ENCODE data around the gene ST7. TPM values are rescaled to one million over a fixed set of nuclear protein-coding genes. Genes with fewer than 3 reads are reported as not detected.
"Not testable (repeated sequence)": the region's sequence is repeated elsewhere in the genome, so short reads cannot be mapped to it uniquely, and the experiment has no call there.

ST7 gene
- total RNA-seq, 1 donor from 2014 or later: 19.7 TPM

GRCh38 chr7:117220836-117221235 is 267.5 kb downstream of the ST7 start:
- DNase-seq (ENCODE audit: low spot score): no peak

GRCh38 chr7:117225536-117225935 is 272.2 kb downstream of the ST7 start:
- DNase-seq (ENCODE audit: low spot score): no peak

- DNase-seq (ENCODE audit: low spot score): peak; percentile 35
Observed at GRCh38 chr7:117227091-117227490, 273.8 kb downstream of the ST7 start.

GRCh38 chr7:117229350-117229749 is 276.0 kb downstream of the ST7 start:
- DNase-seq (ENCODE audit: low spot score): peak; percentile 14

- DNase-seq (ENCODE audit: low spot score): peak; percentile 20
Observed at GRCh38 chr7:117230276-117231046, 277.2 kb downstream of the ST7 start.

GRCh38 chr7:117231047-117231359 is 277.7 kb downstream of the ST7 start:
- no peak for DNase-seq (ENCODE audit: low spot score)

GRCh38 chr7:117237646-117238045 is 284.3 kb downstream of the ST7 start:
- no peak for DNase-seq (ENCODE audit: low spot score)

- DNase-seq (ENCODE audit: low spot score): no peak
Observed at GRCh38 chr7:117238472-117238871, 285.2 kb downstream of the ST7 start.

- no peak for DNase-seq (ENCODE audit: low spot score)
Observed at GRCh38 chr7:117238937-117239336, 285.6 kb downstream of the ST7 start.

GRCh38 chr7:117241088-117241487 is 287.8 kb downstream of the ST7 start:
- no peak for DNase-seq (ENCODE audit: low spot score)

- DNase-seq (ENCODE audit: low spot score): no peak
Observed at GRCh38 chr7:117243390-117243789, 290.1 kb downstream of the ST7 start.

GRCh38 chr7:117245703-117246102 is 292.4 kb downstream of the ST7 start:
- DNase-seq (ENCODE audit: low spot score): not testable (repeated sequence)

GRCh38 chr7:117247809-117248208 is 294.5 kb downstream of the ST7 start:
- DNase-seq (ENCODE audit: low spot score): no peak

- peak; percentile 30 for DNase-seq (ENCODE audit: low spot score)
Observed at GRCh38 chr7:117248829-117249228, 295.5 kb downstream of the ST7 start.

- no peak for DNase-seq (ENCODE audit: low spot score)
Observed at GRCh38 chr7:117249696-117250095, 296.4 kb downstream of the ST7 start.

- no peak for DNase-seq (ENCODE audit: low spot score)
Observed at GRCh38 chr7:117250245-117250644, 296.9 kb downstream of the ST7 start.

GRCh38 chr7:117250801-117251200 is 297.5 kb downstream of the ST7 start:
- peak; percentile 69 for DNase-seq (ENCODE audit: low spot score)

GRCh38 chr7:117251687-117252086 is 298.4 kb downstream of the ST7 start:
- DNase-seq (ENCODE audit: low spot score): peak; percentile 65

GRCh38 chr7:117259615-117260014 is 306.3 kb downstream of the ST7 start:
- DNase-seq (ENCODE audit: low spot score): peak; percentile 61

- DNase-seq (ENCODE audit: low spot score): no peak
Observed at GRCh38 chr7:117262546-117262945, 309.2 kb downstream of the ST7 start.

- DNase-seq (ENCODE audit: low spot score): no peak
Observed at GRCh38 chr7:117264716-117265115, 311.4 kb downstream of the ST7 start.

GRCh38 chr7:117269417-117269816 is 316.1 kb downstream of the ST7 start:
- DNase-seq (ENCODE audit: low spot score): peak; percentile 44

GRCh38 chr7:117269886-117270285 is 316.6 kb downstream of the ST7 start:
- peak; percentile 37 for DNase-seq (ENCODE audit: low spot score)

- no peak for DNase-seq (ENCODE audit: low spot score)
Observed at GRCh38 chr7:117270371-117270770, 317.1 kb downstream of the ST7 start.

Data from umbilical cord (tissue), 2 donors.